ENCODE measurements around the gene DCAF15. TPM values are rescaled to one million over a fixed set of nuclear protein-coding genes. Genes with fewer than 3 reads are reported as not detected.

DCAF15 gene
- total and polyA plus RNA-seq, 7 donors: 9.2 to 25.3 (median 16.6) TPM

GRCh38 chr19:13961826-13962698 lies 9.8 kb downstream of the DCAF15 start:
- ATAC-seq: no peak
- no peak overlapping the region for H3K27ac ChIP-seq
- H3K27me3 ChIP-seq (ENCODE audit: insufficient read depth in 3 of 3, low read length in 2 of 3): no peaks in the 10 kb centered on the region
- H3K9me3 ChIP-seq: no peaks in the 10 kb centered on the region
- no peak for DNase-seq
- H3K4me3 ChIP-seq: no peak overlapping the region
- WGBS, 3 donors: 82 to 86% (median 82%) methylated on average over 41 to 55 of the region's 55 CpGs
- intact Hi-C loops (cut with DNase I): no loop called here
- no peaks in the 10 kb centered on the region for H3K4me1 ChIP-seq
- no peak for TF ChIP-seq CTCF (IDR thresholded peaks at IDR 0.05)
- H3K36me3 ChIP-seq (ENCODE audit: insufficient read depth in 1 of 2, low read depth in 1 of 2): peaks cover 0 to 95% of the 10 kb centered on the region in 2 donors

GRCh38 chr19:13962699-13963602 lies 10.6 kb downstream of the DCAF15 start:
- H3K9me3 ChIP-seq: no peaks in the 10 kb centered on the region
- H3K4me1 ChIP-seq: no peaks in the 10 kb centered on the region
- H3K27me3 ChIP-seq (ENCODE audit: insufficient read depth in 3 of 3, low read length in 2 of 3): no peaks in the 10 kb centered on the region
- peak in 3 of 4 donors; percentile 7 to 26 (median 18) for ATAC-seq
- intact Hi-C loops (cut with DNase I): no loop called here
- no peak overlapping the region for H3K4me3 ChIP-seq
- peaks cover 0 to 95% of the 10 kb centered on the region in 2 donors for H3K36me3 ChIP-seq (ENCODE audit: insufficient read depth in 1 of 2, low read depth in 1 of 2)
- TF ChIP-seq CTCF (IDR thresholded peaks at IDR 0.05): no peak
- peak in 1 of 2 donors; percentile 58 for DNase-seq
- no peak overlapping the region for H3K27ac ChIP-seq
- WGBS, 3 donors: 78 to 84% (median 82%) methylated on average over 72 to 89 of the region's 89 CpGs

GRCh38 chr19:13963603-13964105 lies 11.3 kb downstream of the DCAF15 start:
- intact Hi-C loops (cut with DNase I): no loop called here
- H3K27ac ChIP-seq: no peak overlapping the region
- peaks cover 0 to 95% of the 10 kb centered on the region in 2 donors for H3K36me3 ChIP-seq (ENCODE audit: insufficient read depth in 1 of 2, low read depth in 1 of 2)
- no peak overlapping the region for H3K4me3 ChIP-seq
- WGBS, 3 donors: 89 to 94% (median 90%) methylated on average over 40 to 48 of the region's 48 CpGs
- ATAC-seq (peak in 1 of 4 donors; percentile 9), DNase-seq (no peak)
- no peak for TF ChIP-seq CTCF (IDR thresholded peaks at IDR 0.05)
- no peaks in the 10 kb centered on the region for H3K27me3 ChIP-seq (ENCODE audit: insufficient read depth in 3 of 3, low read length in 2 of 3)
- H3K9me3 ChIP-seq: no peaks in the 10 kb centered on the region
- no peaks in the 10 kb centered on the region for H3K4me1 ChIP-seq

- no peaks in the 10 kb centered on the region for H3K4me1 ChIP-seq
- 89 to 91% (median 90%) methylated on average over 5 of the region's 5 CpGs for WGBS, 3 donors
- H3K27ac ChIP-seq: no peak overlapping the region
- H3K27me3 ChIP-seq (ENCODE audit: insufficient read depth in 3 of 3, low read length in 2 of 3): no peaks in the 10 kb centered on the region
- peaks cover 0 to 95% of the 10 kb centered on the region in 2 donors for H3K36me3 ChIP-seq (ENCODE audit: insufficient read depth in 1 of 2, low read depth in 1 of 2)
- no peak for TF ChIP-seq CTCF (IDR thresholded peaks at IDR 0.05)
- H3K4me3 ChIP-seq: no peak overlapping the region
- no peaks in the 10 kb centered on the region for H3K9me3 ChIP-seq
- DNase-seq (no peak), ATAC-seq (no peak)
- intact Hi-C loops (cut with DNase I): no loop called here
These were observed 12.5 kb downstream of the DCAF15 start for GRCh38 chr19:13964776-13965175.

Data from psoas muscle (tissue), 8 donors.